Coronary artery (tissue), 2 donors: Measurements from ENCODE around the gene GRID1.
A peak's percentile ranks its signal among the peaks of the same experiment; 100 is the strongest.

Experiments
- DNase-seq: peaks from one replicate; pipeline ENCODE4 v3.0.0-alpha.2; 2017; ENCODE audit warnings: low spot score
- H3K27ac ChIP-seq, 2 donors: fragments of 200-600 bp; sonication (generic); one replicate each; pipeline ENCODE4 v1.5.1; 2016 to 2019
- H3K4me3 ChIP-seq: fragments of 200-600 bp; sonication (generic); 2 replicates; pipeline ENCODE4 v1.5.1; 2016; ENCODE audit warnings: mild to moderate bottlenecking, moderate library complexity
- CTCF ChIP-seq: fragments of 200-600 bp; sonication (generic); IDR thresholded peaks from one replicate; pipeline ENCODE4 v1.5.1; 2019; ENCODE audit warnings: antibody characterized with exemption

GRID1 gene

GRCh38 chr10:86085686-86086085 lies 280.9 kb downstream of the GRID1 start:
- no peak overlapping the region for H3K27ac ChIP-seq
- H3K4me3 ChIP-seq = no peak overlapping the region
- TF ChIP-seq CTCF = no peak
- peak; percentile 65 for DNase-seq

DNA sequence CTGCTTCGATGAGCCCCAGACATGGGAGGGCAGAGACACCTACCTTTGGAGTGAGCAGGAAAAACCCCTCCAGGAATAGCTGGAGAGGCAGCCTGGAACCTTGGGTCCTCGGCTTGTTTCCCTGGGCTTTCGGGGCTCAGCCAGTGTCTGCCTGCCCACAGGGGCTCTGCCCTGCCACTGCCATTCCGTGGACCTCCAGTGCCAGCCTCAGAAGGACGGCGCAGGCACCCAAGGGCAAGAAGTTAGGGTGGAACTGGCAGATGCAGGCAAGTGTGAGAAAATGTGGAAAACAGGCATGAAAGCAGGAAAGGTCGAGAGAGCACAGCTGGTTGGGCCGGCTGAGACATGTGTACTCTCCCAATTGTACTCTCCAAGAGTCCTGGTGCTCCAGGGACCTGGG lies 281.5 kb downstream of the GRID1 start:
- DNase-seq = peak; percentile 67
- no peak for TF ChIP-seq CTCF
- H3K27ac ChIP-seq = no peak overlapping the region
- H3K4me3 ChIP-seq = no peak overlapping the region

DNA sequence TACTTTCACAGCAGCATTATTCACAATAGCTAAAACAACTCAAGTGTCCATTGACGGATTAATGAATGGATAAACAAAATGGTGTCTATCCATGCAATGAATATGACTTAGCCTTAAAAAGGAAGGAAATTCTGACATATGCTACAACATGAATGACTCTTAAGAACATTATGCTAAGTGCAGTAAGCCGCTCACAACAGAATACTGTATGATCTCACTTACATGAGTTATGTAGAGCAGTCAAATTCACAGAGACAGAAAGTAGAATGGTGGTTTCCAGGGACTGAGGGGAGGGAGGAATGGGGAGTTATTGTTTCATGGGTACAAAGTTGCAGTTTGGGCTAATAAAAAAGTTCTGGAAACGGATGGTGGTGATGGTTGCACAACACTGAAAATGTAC lies 282.0 kb downstream of the GRID1 start:
- Histone ChIP-seq H3K27ac (no peak overlapping the region), H3K4me3 (no peak overlapping the region)
- TF ChIP-seq CTCF = no peak
- DNase-seq = no peak

DNA sequence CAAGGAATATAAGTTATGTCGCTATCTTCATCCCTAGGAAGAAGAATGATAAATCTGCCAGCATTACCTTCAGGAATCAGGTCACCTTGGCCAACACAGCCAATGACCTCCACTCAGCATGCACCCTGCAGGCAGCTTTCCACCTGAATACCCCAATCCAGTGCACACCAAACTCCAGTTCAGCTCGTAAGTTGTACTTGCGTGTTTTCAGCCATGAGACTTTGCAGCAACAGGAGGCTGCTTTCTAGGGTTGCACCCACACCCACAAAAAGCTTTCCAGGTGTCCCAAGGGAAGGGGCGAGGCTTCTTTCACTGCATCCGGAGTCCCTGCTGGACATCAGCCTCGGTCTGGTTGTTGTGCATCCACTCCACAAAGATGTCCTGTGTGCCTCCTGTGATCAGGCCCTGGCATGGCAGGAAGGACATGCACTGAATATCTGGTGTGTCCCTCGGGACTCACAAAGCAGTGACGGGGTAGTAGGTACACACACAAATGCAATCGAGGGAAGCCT lies 282.9 kb downstream of the GRID1 start:
- DNase-seq = peak; percentile 63
- TF ChIP-seq CTCF = no peak

GRCh38 chr10:86083206-86083605 lies 283.4 kb downstream of the GRID1 start:
- DNase-seq = no peak
- no peak for TF ChIP-seq CTCF
- no peak overlapping the region for H3K4me3 ChIP-seq
- no peak overlapping the region for H3K27ac ChIP-seq

More for the DNA sequence above, 282.9 kb downstream of the GRID1 start:
- H3K4me3 ChIP-seq = no peak overlapping the region
- no peak overlapping the region for H3K27ac ChIP-seq

GRCh38 chr10:86082556-86082955 lies 284.0 kb downstream of the GRID1 start:
- DNase-seq = peak; percentile 46
- no peak for TF ChIP-seq CTCF
- H3K27ac ChIP-seq = no peak overlapping the region
- no peak overlapping the region for H3K4me3 ChIP-seq

DNA sequence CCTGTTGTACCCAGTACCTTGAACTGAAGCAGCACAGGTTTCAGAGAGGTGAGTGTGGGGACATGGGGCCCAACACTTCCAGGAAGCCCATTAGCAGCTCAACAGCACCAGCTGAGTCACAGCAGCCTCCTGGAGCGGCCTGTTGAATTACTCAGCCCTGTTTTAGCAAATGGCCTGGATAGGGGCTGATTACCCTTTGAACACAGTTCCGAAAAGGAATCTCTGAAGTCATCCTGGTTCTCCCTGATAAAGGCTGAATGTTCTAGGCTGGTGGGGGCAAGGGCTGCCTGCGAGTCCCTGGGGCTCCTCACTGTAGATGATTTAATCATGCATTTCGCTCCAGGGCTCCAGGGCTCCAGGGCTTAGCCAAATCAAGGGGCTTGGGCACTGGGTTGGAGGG lies 287.5 kb downstream of the GRID1 start:
- no peak overlapping the region for H3K27ac ChIP-seq
- H3K4me3 ChIP-seq = no peak overlapping the region
- DNase-seq = peak; percentile 31
- TF ChIP-seq CTCF = no peak
